GM18873 (cell line): Measurements from ENCODE around the gene TLR2.

Experiments
- ATAC-seq: cut with Tn5 transposase; IDR thresholded peaks from one replicate; pipeline ENCODE4 v1.9.1; 2021; ENCODE audit warnings: mild to moderate bottlenecking, moderate library complexity, moderate number of reproducible peaks; ENCODE audit not compliant: unreplicated experiment, low FRiP score

Gene TLR2

DNA sequence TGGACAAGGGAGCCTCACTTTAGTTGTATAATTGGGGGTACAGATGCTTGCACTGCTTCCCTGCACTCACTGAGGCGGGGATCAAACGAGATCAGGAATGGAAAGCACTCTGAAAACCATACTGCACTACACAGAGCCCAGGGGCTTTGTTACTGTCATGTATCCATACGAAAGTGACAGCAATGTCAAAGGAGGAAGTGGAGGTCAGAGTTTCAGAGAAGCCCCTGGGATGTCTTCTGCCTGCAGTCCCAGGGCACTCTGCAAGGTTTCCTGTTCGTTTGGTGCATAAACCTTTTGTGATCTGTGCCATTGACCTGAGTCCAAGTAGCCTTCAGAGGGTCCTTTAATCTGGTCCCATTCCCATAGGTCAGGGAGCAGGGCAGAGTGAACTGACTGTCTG, 44.6 kb downstream of the TLR2 start:
- no peak for ATAC-seq

DNA sequence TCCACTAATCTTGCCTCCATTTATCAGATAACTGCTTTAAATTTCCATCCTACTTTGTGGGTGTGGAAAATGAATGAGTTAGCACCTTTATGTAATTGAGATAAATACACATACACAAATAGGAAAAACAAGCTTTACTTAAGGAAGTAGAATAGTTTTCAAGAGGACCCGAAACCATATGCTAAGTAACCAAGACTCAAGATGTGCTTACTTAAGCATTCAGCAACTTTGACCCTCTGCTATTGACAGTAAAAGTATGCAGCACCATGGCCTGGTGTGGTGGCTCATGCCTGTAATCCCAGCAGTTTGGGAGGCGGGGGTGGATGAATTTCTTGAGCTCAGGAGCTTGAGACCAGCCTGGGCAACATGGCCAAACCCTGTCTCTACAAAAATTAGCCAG, 45.8 kb downstream of the TLR2 start:
- no peak for ATAC-seq

DNA sequence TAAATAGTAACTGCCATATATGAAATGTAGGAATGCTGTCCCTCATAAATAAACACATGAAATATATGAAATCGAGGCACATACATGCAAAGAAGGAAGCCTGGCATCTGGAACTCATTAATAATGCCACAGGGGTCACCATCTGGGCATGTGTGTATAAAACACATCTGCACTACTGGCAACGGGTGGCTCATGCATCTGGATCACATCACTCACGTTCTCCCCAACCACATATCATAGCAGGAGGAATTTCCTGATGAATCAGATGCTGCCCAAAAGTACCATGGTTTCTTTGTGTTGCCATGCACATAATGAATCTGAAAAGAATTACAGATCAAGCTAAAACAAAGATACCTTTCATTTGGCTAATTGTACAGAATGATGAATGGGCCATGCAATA, 47.2 kb downstream of the TLR2 start:
- ATAC-seq, result no peak

DNA sequence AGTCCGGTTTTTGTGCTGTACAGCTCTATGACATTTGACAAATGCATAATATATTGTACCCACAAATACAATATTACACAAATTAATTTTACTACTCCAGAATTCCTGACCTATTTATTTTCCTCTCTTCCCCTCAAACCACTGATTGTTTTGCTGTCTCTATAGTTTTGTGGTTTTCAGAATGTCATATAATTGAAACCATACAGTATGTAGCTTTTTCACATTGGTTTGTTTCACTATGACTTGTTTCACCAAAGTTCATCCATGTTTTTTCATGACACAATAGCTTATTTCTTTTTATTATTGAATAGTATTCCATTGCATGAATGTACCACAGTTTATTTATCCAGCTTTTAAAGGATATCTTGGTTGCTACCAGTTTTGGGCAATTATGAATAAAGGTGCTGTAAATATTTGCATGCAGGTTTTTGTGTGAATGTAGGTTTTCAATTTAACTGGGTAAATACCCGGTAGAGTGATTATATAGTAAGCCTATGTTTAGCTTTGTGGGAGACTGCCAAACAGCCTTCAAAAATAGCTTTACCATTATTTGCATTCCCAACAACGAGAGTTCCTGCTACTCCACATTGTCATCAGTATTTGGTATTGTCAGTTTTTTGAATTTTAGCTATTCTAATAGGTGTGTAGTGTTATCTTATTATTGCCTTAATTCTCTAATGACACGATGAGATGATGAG, 49.8 kb downstream of the TLR2 start:
- no peak for ATAC-seq

DNA sequence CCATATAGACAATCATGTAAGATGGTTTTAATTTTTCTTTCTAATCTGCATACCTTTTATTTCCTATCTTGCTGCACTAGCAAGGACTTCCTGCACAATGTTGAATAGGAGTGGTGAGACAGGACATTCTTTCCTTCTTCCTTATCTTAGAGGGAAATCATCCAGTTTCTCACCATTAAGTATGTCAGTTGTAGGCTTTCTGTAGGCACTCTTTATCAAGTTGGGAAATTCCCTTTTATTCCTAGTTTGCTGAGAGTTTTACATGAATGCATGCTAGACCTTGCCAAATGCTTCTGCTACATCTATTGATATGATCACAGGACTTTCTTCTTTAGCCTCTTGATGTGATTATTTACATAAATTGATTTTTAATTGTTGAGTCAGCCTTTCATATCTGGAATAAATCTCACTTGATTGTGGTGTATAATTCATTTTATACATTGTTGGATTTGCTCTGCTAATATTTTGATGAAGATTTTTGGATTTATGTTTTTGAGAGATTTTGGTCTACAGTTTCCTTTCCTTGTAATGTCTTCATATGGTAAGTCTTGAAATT, 51.9 kb downstream of the TLR2 start:
- ATAC-seq, result no peak

DNA sequence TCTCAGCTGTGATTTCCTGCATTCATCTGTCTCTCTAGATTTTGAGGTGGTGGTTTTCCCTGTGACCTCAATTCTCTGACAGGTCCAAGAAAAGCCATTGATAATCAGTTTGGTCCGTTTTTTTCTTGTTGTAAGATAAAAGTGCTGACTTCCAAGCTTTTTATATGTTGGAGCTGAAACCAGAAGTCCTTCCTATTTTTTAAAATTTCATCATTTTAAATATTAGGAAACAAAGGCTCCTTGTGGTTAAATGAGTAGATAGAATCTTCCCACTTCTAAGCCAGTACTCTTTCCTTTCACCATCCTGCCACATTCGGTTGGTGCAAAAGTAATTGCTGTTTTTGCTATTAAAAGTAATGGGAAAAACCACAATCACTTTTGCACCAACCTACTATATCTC, 57.5 kb downstream of the TLR2 start:
- no peak for ATAC-seq

DNA sequence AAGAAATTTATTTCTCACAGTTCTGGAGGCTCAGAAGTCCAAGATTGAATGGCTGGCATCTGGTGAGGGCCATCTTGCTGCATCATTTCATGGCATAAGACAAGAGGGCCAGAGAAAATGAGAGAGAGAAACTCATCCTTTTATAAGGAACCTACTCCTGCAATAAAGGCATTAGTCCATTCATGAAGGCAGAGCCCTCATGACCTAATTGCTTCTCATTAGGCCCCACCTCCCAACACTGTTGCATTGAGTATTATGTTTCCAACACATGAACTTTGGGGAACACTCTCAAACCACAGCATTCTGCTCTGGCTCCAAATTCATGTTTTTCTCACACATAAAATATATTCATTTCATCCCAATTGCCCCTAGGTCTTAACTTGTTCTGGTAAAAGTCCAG, 61.6 kb downstream of the TLR2 start:
- no peak for ATAC-seq

DNA sequence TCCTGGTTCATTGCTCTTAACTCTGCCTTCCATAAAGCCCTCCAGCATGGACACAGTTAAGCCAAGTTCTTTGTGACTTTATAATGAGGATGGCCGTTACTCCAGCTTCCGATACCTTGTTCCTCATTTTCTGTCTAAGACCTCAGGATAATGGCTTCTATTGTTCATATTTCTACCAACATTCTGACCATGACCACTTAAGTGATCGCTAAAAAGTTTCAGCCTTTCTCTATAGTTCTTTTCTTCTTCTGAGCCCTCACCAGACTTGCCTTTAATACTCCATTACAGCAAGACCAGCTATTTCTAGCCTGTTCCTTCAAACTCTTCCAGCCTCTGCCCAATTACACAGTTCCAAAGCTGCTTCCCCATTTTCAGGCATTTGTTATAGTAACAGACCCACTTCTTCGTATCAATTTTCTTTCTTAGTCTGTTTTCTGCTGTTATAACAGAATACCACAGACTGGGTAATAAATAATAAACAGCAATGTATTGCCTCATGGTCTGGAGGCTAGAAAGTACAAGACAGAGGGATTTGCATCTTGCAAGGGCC, 63.4 kb downstream of the TLR2 start:
- ATAC-seq, result no peak

DNA sequence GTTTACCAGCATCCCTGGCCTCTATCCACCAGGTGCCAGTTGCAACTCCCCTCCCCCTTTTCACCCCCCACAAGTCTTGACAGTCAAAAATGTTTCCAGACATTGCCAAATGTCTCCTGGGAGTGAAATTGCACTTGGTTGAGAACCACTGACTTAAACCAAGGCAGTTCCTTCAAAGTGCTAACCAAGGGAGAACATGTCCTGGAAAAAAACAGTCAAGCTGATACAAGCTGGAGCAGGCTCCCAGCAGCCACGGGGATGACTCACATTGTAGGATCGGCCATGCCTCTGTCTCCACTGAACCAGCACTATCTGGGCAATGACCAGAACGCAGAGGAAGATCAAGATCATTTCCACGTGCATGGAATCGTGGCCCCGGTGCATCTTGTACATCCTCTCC, 64.3 kb downstream of the TLR2 start:
- ATAC-seq, result no peak

DNA sequence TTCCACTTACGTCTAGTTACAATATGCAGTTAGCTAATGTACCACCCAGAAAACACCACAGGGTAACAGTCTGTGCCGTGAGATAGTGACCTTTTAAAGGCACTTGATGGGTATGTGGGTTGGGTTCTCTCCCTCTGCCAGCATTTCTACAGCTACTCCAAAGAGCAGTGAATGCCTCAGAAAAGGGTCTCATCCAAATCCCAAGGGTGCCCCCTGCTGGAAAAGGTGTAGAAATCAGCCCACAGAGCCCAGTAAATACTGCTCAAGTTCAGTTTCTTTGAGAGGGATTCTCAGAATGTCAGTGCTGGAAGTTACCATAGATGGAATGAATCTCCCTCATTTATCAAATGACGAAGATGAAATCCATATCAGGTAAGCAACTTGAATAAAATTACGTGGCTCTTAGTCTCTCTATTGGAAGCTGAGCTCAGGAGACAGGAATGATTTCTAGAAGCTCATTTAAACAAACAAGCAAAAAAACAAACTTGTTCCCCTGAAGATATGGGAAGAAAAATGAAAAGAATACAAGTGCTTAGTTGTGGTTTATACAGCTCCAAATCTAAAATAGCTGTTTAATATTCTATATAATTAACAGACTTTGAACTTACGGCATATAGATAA, 66.2 kb downstream of the TLR2 start:
- peak; percentile 62 for ATAC-seq

DNA sequence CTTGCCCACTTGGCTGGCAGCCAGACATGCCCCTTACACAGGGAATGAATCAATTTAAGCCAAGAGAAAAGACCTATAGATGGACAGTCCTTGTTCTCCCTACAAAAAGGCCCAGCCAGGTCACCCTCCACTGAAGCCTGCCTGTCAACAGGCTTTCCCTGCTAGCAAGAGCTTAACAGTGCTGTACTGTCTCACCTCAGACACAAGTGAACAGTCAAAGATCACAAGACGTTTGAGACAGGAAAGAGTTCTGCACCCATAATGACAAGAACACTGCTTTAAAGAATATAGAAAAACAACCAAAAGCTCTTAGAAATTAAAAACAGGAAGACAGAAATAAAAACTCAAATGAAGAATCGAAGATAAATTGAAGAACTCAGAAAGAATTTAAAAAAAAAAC, 71.1 kb downstream of the TLR2 start:
- ATAC-seq, result no peak
